AG10803 (cell line): ENCODE results near the gene NPY5R.

ENCODE experiments used
- DNase-seq: peaks from one replicate; pipeline ENCODE4 v3.0.0; 2010; ENCODE audit warnings: low read depth
- H3K4me3 ChIP-seq: 2 replicates; pipeline ENCODE4 v1.5.1; 2011; ENCODE audit warnings: mild to moderate bottlenecking, low read length, control low read depth
- CTCF ChIP-seq: conservative IDR thresholded peaks from 2 replicates; pipeline ENCODE4 v1.5.1; 2011; ENCODE audit warnings: mild to moderate bottlenecking, low read length, control low read depth, inconsistent platforms

The NPY5R gene

GRCh38 chr4:163384926-163385325 is 41.2 kb downstream of the NPY5R start:
- DNase-seq, result no peak
- TF ChIP-seq CTCF, result no peak
- H3K4me3 ChIP-seq, result no peak overlapping the region

- no peak for TF ChIP-seq CTCF
- DNase-seq, result no peak
- H3K4me3 ChIP-seq, result no peak overlapping the region
These were observed 41.8 kb downstream of the NPY5R start for GRCh38 chr4:163385466-163385865.

GRCh38 chr4:163391756-163392155 is 48.1 kb downstream of the NPY5R start:
- TF ChIP-seq CTCF, result no peak
- no peak overlapping the region for H3K4me3 ChIP-seq
- DNase-seq, result no peak

GRCh38 chr4:163392328-163392727 is 48.6 kb downstream of the NPY5R start:
- no peak for TF ChIP-seq CTCF
- DNase-seq, result no peak
- H3K4me3 ChIP-seq, result no peak overlapping the region

GRCh38 chr4:163393471-163393870 is 49.8 kb downstream of the NPY5R start:
- no peak overlapping the region for H3K4me3 ChIP-seq
- no peak for TF ChIP-seq CTCF
- no peak for DNase-seq

- H3K4me3 ChIP-seq, result no peak overlapping the region
- no peak for DNase-seq
- no peak for TF ChIP-seq CTCF
These were observed 51.4 kb downstream of the NPY5R start for GRCh38 chr4:163395055-163395454.

- TF ChIP-seq CTCF, result no peak
- DNase-seq, result no peak
- peak overlapping the region; percentile 17 for H3K4me3 ChIP-seq
These were observed 52.1 kb downstream of the NPY5R start for GRCh38 chr4:163395758-163396157.
